Ishikawa (cell line): ENCODE data around the gene SFR1.

ENCODE experiments used
- CEBPB ChIP-seq: IDR thresholded peaks from 2 replicates; pipeline ENCODE4 v1.6.1; 2012
- CREB1 ChIP-seq: IDR thresholded peaks from 2 replicates; pipeline ENCODE4 v1.6.1; 2012; ENCODE audit warnings: low read depth
- EGR1 ChIP-seq: IDR thresholded peaks from 2 replicates; pipeline ENCODE4 v1.6.1; 2012
- EP300 ChIP-seq: IDR thresholded peaks from 2 replicates; pipeline ENCODE4 v1.6.1; 2012; ENCODE audit warnings: borderline replicate concordance
- FOXM1 ChIP-seq: IDR thresholded peaks from 2 replicates; pipeline ENCODE4 v1.6.1; 2012; ENCODE audit warnings: low read depth, borderline replicate concordance
- MAX ChIP-seq: IDR thresholded peaks from 2 replicates; pipeline ENCODE4 v1.6.1; 2012
- NFIC ChIP-seq: IDR thresholded peaks from 2 replicates; pipeline ENCODE4 v1.6.1; 2012
- RAD21 ChIP-seq: IDR thresholded peaks from 2 replicates; pipeline ENCODE4 v1.6.1; 2012; ENCODE audit warnings: low read depth
- TAF1 ChIP-seq: IDR thresholded peaks from 2 replicates; pipeline ENCODE4 v1.6.1; 2012; ENCODE audit warnings: low read depth, mild to moderate bottlenecking
- TCF12 ChIP-seq: IDR thresholded peaks from 2 replicates; pipeline ENCODE4 v1.6.1; 2012; ENCODE audit warnings: low read depth
- TEAD4 ChIP-seq: IDR thresholded peaks from 2 replicates; pipeline ENCODE4 v1.6.1; 2012
- USF1 ChIP-seq: IDR thresholded peaks from 2 replicates; pipeline ENCODE4 v1.6.1; 2012
- YY1 ChIP-seq: IDR thresholded peaks from 2 replicates; pipeline ENCODE4 v1.6.1; 2012; ENCODE audit warnings: low read depth
- ZBTB7A ChIP-seq: IDR thresholded peaks from 2 replicates; pipeline ENCODE4 v1.6.1; 2012; ENCODE audit warnings: low read depth
- TF ChIP-seq, protein P1 (sequence below): IDR thresholded peaks from 2 replicates; pipeline ENCODE4 v1.6.1; 2012; ENCODE audit warnings: low read depth, mild to moderate bottlenecking

SFR1 gene

DNA sequence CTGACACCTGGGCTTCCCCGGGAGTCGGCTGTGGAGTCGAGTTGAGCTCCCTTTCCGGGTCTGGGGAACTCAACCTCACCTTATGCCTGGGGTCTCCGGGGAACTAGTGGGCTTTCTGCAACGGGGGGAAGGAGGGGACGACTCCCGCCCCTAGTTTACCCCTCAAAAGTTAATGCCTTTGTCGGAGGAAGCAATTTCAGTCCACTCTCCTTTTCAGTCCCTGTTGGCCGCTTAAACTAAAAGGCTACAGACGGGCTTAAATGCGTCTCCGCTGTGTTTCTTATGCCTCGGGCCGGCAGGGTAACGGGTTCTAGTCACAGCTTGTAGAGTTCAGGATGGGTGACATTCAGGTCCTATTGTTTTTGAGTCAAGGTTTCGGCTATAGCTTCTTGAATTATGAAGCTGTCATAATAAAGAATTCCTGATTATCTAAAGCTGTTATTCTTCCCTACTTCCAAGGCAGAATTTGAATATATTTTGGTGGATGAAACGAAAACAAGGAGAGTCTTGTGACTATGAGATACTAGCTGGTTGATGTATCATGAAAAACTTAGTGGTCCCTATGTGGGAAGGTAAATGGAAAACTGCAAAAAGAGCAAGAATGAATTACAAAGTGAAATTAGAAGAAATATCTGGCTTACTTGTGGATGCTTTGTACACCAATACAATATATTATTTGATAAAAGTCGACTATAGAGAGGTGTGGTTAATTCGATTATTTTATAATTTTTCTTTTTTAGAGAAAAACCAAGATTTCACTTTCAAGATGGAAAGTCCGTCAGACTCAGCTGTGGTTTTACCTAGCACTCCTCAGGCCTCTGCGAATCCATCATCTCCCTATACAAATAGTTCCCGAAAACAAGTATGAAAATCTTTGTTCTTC, 495 bp downstream of the SFR1 start:
- 0 out of 2 replicates have a peak, but pooled peaks have one; percentile 59 for TF ChIP-seq ZBTB7A
- TF ChIP-seq, protein P1, sequence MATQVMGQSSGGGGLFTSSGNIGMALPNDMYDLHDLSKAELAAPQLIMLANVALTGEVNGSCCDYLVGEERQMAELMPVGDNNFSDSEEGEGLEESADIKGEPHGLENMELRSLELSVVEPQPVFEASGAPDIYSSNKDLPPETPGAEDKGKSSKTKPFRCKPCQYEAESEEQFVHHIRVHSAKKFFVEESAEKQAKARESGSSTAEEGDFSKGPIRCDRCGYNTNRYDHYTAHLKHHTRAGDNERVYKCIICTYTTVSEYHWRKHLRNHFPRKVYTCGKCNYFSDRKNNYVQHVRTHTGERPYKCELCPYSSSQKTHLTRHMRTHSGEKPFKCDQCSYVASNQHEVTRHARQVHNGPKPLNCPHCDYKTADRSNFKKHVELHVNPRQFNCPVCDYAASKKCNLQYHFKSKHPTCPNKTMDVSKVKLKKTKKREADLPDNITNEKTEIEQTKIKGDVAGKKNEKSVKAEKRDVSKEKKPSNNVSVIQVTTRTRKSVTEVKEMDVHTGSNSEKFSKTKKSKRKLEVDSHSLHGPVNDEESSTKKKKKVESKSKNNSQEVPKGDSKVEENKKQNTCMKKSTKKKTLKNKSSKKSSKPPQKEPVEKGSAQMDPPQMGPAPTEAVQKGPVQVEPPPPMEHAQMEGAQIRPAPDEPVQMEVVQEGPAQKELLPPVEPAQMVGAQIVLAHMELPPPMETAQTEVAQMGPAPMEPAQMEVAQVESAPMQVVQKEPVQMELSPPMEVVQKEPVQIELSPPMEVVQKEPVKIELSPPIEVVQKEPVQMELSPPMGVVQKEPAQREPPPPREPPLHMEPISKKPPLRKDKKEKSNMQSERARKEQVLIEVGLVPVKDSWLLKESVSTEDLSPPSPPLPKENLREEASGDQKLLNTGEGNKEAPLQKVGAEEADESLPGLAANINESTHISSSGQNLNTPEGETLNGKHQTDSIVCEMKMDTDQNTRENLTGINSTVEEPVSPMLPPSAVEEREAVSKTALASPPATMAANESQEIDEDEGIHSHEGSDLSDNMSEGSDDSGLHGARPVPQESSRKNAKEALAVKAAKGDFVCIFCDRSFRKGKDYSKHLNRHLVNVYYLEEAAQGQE: no peak

DNA sequence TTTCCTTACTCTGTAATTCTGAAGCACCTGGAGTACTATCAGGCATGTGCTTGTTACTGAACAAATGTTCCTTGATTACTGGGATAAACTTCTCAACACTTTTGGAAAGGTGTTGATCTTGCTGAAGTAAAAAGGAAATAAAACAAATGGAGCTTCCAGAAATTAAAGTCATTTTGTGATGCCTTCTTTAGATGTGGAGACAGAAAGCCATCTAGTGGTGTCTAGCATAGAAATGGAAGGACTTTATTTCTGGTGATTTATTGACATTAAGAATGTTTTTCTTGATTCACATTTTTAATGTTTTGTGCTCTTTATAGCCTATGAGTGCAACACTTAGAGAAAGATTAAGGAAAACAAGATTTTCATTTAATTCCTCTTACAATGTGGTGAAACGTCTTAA, 1.4 kb downstream of the SFR1 start:
- TF ChIP-seq NFIC (no peak), RAD21 (peak; percentile 32; the same call in 1 of the 2 replicates)

DNA sequence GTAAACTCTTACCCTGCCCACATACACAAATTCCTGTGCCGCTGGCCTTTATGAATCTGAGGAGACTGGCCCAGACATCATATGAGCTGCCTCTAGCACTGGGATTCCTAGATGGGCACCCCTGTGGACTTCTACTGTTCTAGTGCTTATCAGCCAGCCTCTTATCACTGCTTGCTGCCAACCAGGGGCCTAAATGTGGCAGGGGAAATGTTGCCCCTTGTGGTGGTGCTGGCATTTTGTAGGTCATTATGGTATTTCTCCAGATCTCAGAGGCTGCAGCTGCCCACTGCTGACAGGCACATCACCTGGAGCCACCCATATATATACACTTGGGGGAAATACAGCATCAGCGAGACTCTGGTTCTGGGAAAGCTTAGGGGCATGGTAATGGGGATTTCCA, 5.4 kb downstream of the SFR1 start:
- TF ChIP-seq YY1 (no peak), RAD21 (peak; percentile 42; the same call in 1 of the 2 replicates)
- TF ChIP-seq, protein P1: no peak

GRCh38 chr10:104128214-104128613, 6.2 kb downstream of the SFR1 start:
- TF ChIP-seq CREB1 (no peak), EP300 (no peak), FOXM1 (no peak)

- no peak for TF ChIP-seq TAF1
- no peak for TF ChIP-seq EGR1
- no peak for TF ChIP-seq USF1
- TF ChIP-seq TCF12: no peak
- TF ChIP-seq FOXM1: no peak
- no peak for TF ChIP-seq TEAD4
- TF ChIP-seq RAD21: no peak
- no peak for TF ChIP-seq CREB1
- no peak for TF ChIP-seq EP300
- TF ChIP-seq ZBTB7A: no peak
- TF ChIP-seq MAX: no peak
- no peak for TF ChIP-seq NFIC
- TF ChIP-seq, protein P1: no peak
- TF ChIP-seq YY1: no peak
- no peak for TF ChIP-seq CEBPB
Measured at GRCh38 chr10:104130041-104130440, 8.1 kb downstream of the SFR1 start.

- no peak for TF ChIP-seq EP300
- TF ChIP-seq FOXM1: no peak
- TF ChIP-seq CEBPB: no peak
- no peak for TF ChIP-seq YY1
- no peak for TF ChIP-seq NFIC
- TF ChIP-seq RAD21: no peak
- no peak for TF ChIP-seq TAF1
- TF ChIP-seq MAX: no peak
- no peak for TF ChIP-seq TEAD4
- TF ChIP-seq EGR1: no peak
- no peak for TF ChIP-seq TCF12
- no peak for TF ChIP-seq CREB1
- TF ChIP-seq ZBTB7A: no peak
- TF ChIP-seq USF1: no peak
- TF ChIP-seq, protein P1: no peak
Measured at GRCh38 chr10:104138131-104138530, 16.2 kb downstream of the SFR1 start.
